ENCODE data around the gene UQCRH.

UQCRH gene

DNA sequence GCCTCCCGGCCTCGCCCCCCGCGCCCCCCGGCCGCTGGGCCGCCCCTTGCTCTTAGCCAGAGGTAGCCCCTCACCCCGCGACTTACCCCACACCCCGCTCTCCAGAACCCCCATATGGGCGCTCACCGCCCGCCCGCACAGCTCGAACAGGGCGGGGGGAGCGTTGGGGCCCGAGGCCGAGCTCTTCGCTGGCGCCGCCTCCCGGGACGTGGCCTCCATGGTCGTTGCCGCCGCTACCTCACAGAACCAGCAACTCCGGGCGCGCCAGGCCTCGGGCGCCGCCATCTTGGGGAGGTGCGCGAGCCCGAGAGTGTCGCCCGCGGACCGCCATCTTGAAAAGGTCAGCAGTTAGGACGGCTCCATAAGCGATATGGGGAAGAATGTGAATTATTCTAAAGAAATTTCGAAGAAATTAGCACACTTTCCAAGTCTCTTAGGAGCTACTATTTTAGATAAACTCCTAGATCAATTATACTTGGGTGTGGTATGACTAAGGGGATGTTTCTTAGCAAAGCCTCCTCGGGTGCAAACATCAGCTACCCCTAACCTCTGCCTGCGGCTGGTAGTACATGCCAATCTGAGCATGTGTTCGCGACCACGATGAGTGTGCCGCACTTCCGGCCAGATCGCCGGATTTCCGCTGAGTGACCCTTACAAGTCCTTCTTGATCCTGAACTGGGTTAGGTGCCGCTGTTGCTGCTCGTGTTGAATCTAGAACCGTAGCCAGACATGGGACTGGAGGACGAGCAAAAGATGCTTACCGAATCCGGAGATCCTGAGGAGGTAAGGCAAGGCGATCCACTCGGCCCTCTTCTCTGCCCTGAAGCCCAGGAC is at the start of gene UQCRH, which contains the start of gene LRRC41:
UQCRH (plus strand) TSS at position 661 of the 834 bp plus-strand sequence; CDS start at position 730, 69 bp downstream.
LRRC41 (minus strand) TSS at position 579 of the 834 bp plus-strand sequence; CDS start at position 285, 294 bp downstream.
- H3K4me1 ChIP-seq (ENCODE audit: control insufficient read depth, insufficient read depth, low read length): peaks cover 16% of the 10 kb centered on the region
- H3K9ac ChIP-seq (ENCODE audit: low read length): peak within 1 kb of the TSS; percentile 99
- peak within 1 kb of the TSS; percentile 44 for H3K4me3 ChIP-seq (ENCODE audit: low read length)
- H3K36me3 ChIP-seq (ENCODE audit: control insufficient read depth, insufficient read depth, low read length): no peaks in the 10 kb centered on the region
- no peaks in the 10 kb centered on the region for H3K9me3 ChIP-seq (ENCODE audit: control insufficient read depth, low read length)
- no peaks in the 10 kb centered on the region for H3K27me3 ChIP-seq (ENCODE audit: control insufficient read depth, insufficient read depth, low read length)

DNA sequence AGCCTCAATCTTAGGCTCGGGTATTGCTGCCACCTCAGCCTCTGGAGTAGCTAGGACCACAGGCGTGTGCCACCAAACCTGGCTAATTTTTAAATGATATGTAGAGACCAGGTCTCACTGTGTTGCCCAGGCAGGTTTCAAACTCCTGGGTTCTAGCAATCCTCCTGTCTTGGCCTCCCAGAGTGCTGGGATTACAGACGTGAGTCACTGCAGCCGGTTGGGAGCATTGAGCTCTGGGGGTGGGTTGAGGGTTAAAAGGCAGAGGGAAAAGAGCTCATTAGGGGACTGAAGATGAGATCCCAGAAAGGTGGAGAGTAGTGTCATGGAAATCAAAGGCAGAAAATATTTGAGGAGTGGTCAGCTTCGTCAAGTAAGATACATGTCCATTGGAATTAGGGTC is 48.8 kb upstream of the UQCRH start:
- Histone ChIP-seq H3K9me3 (ENCODE audit: control insufficient read depth, low read length) (no peaks in the 10 kb centered on the region), H3K4me1 (ENCODE audit: control insufficient read depth, insufficient read depth, low read length) (no peaks in the 10 kb centered on the region), H3K9ac (ENCODE audit: low read length) (no peak overlapping the region), H3K27me3 (ENCODE audit: control insufficient read depth, insufficient read depth, low read length) (no peaks in the 10 kb centered on the region), H3K4me3 (ENCODE audit: low read length) (no peak overlapping the region), H3K36me3 (ENCODE audit: control insufficient read depth, insufficient read depth, low read length) (no peaks in the 10 kb centered on the region)

DNA sequence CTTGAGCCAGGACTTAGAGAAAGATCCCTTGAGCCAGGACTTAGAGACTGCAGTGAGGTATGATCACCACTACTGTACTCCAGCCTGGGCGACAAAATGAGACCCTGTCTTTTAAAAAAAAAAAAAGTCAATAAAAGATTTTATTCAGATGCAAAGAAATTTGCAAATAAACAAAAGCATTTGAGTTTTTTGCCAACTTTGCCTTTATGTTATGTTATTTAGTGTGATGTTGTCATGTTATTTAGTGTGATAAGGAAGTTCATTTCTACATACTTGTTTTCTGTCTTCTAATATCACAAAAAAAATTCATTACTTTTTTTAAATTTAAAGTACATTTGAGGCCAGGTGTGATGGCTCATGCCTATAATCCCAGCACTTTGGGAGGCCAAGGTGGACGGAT is 47.0 kb upstream of the UQCRH start:
- H3K9ac ChIP-seq (ENCODE audit: low read length): no peak overlapping the region
- H3K9me3 ChIP-seq (ENCODE audit: control insufficient read depth, low read length): no peaks in the 10 kb centered on the region
- H3K4me3 ChIP-seq (ENCODE audit: low read length): no peak overlapping the region
- H3K36me3 ChIP-seq (ENCODE audit: control insufficient read depth, insufficient read depth, low read length): no peaks in the 10 kb centered on the region
- H3K4me1 ChIP-seq (ENCODE audit: control insufficient read depth, insufficient read depth, low read length): no peaks in the 10 kb centered on the region
- H3K27me3 ChIP-seq (ENCODE audit: control insufficient read depth, insufficient read depth, low read length): no peaks in the 10 kb centered on the region

DNA sequence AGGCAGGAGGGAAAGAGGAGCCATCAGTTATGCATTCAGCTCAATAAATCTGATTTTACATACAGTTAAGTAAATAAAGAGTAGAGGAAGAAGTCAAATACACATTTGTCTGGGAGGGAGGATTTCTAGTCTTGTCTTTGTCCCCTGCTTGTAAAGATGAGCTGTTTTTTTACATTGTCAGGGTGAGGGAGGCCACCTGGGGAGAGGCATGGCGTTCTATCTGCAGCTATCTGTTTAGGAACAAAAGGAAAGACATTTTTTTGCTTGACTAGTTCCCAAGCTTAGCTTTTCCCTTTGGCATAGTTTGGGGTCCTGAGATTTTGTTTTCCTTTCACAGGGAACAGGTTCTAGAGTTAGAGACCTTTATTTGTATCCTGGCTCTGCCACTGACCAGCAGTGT is 41.0 kb upstream of the UQCRH start:
- H3K36me3 ChIP-seq (ENCODE audit: control insufficient read depth, insufficient read depth, low read length): no peaks in the 10 kb centered on the region
- H3K27me3 ChIP-seq (ENCODE audit: control insufficient read depth, insufficient read depth, low read length): no peaks in the 10 kb centered on the region
- no peaks in the 10 kb centered on the region for H3K4me1 ChIP-seq (ENCODE audit: control insufficient read depth, insufficient read depth, low read length)
- no peak overlapping the region for H3K9ac ChIP-seq (ENCODE audit: low read length)
- H3K4me3 ChIP-seq (ENCODE audit: low read length): no peak overlapping the region
- no peaks in the 10 kb centered on the region for H3K9me3 ChIP-seq (ENCODE audit: control insufficient read depth, low read length)

DNA sequence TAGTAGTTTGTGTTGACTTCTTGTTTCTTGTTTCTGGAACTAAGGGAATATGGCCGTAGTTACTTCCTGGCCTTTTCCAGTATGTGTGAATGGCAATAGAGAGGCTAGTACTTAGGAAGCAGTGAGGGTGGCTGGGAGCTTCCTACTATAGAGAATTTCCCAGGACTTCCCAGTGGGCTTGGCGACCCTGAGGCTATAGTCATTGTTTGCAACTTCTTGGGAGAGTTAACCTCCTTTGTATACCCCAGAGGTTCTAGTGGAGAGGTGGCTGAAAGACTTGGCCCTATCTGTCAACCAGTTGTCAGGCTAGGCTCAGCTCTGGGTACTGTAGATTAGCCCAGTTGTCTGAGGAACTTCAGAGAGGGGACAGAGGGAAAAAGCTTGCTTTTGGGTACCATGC is 40.4 kb upstream of the UQCRH start:
- no peak overlapping the region for H3K9ac ChIP-seq (ENCODE audit: low read length)
- no peak overlapping the region for H3K4me3 ChIP-seq (ENCODE audit: low read length)
- no peaks in the 10 kb centered on the region for H3K9me3 ChIP-seq (ENCODE audit: control insufficient read depth, low read length)
- H3K4me1 ChIP-seq (ENCODE audit: control insufficient read depth, insufficient read depth, low read length): no peaks in the 10 kb centered on the region
- no peaks in the 10 kb centered on the region for H3K36me3 ChIP-seq (ENCODE audit: control insufficient read depth, insufficient read depth, low read length)
- H3K27me3 ChIP-seq (ENCODE audit: control insufficient read depth, insufficient read depth, low read length): no peaks in the 10 kb centered on the region

DNA sequence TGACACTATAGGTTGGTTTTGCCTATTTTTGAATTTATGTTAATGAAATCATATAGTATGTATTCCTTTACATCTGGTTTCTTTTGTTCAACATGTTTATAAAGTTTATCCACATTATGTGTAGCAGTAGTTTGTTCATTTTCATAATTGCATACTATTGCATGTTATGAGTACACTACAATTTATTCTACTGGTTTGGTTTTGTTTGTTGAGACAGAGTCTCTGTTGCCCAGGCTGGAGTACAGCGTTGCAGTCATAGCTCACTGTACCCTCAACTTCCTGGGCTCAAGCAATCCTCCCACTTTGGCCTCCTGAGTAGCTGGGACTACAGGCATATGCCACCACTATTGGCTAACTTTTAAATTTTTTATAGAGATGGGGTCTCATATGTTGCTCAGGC is 34.9 kb upstream of the UQCRH start:
- Histone ChIP-seq H3K4me3 (ENCODE audit: low read length) (no peak overlapping the region), H3K9ac (ENCODE audit: low read length) (no peak overlapping the region), H3K4me1 (ENCODE audit: control insufficient read depth, insufficient read depth, low read length) (no peaks in the 10 kb centered on the region), H3K36me3 (ENCODE audit: control insufficient read depth, insufficient read depth, low read length) (no peaks in the 10 kb centered on the region), H3K27me3 (ENCODE audit: control insufficient read depth, insufficient read depth, low read length) (no peaks in the 10 kb centered on the region), H3K9me3 (ENCODE audit: control insufficient read depth, low read length) (no peaks in the 10 kb centered on the region)

DNA sequence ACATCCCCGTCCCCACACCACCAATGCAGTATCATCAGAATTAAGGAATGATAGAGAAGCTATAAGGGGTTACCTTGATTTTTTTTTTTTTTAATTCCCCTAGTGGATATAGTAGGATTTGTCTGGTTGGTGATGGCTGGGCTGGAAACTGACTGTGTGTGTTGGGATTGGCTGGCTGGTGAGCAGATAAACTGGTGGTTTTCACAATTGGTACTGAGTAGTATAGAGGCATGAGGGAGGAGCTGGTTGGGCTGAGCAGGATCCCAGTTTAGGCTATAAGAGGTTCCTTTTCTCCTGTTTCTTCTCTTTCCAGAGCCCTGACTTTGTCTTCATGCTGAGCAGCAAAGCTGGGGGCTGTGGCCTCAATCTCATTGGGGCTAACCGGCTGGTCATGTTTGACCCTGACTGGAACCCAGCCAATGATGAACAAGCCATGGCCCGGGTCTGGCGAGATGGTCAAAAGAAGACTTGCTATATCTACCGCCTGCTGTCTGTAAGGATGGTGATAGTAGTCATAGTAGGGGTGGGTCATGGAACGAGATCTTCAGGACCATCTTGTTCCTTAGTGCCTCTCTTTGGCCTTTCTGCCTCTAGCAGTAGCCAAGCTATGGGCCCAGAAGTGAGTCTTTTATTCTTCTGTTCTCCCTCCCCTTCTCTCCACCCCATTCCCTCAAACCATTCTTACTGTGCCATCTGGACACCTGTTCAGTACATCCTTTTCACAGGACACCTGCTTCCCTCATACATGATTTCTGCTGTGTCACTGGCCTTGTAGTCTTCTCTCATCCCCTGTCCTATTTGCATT is 29.1 kb upstream of the UQCRH start:
- no peaks in the 10 kb centered on the region for H3K36me3 ChIP-seq (ENCODE audit: control insufficient read depth, insufficient read depth, low read length)
- H3K9me3 ChIP-seq (ENCODE audit: control insufficient read depth, low read length): no peaks in the 10 kb centered on the region
- no peaks in the 10 kb centered on the region for H3K27me3 ChIP-seq (ENCODE audit: control insufficient read depth, insufficient read depth, low read length)
- no peak overlapping the region for H3K9ac ChIP-seq (ENCODE audit: low read length)
- H3K4me3 ChIP-seq (ENCODE audit: low read length): no peak overlapping the region
- no peaks in the 10 kb centered on the region for H3K4me1 ChIP-seq (ENCODE audit: control insufficient read depth, insufficient read depth, low read length)

DNA sequence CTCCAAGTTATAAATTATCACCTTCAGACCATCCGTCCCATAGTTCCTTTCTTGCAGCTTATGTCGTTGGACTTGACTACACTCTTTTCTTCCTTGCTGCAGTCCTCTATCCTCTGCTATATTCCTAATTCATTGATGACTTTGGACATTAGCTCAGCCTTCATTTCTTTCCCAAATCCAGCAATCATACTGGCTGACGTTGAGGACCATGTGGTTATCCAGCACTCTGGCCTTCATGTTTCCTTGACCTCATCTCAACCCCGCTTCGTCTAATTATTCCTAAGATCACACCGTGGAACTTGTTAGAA is 28.5 kb upstream of the UQCRH start:
- Histone ChIP-seq H3K9ac (ENCODE audit: low read length) (no peak overlapping the region), H3K4me1 (ENCODE audit: control insufficient read depth, insufficient read depth, low read length) (no peaks in the 10 kb centered on the region), H3K27me3 (ENCODE audit: control insufficient read depth, insufficient read depth, low read length) (no peaks in the 10 kb centered on the region), H3K36me3 (ENCODE audit: control insufficient read depth, insufficient read depth, low read length) (no peaks in the 10 kb centered on the region), H3K4me3 (ENCODE audit: low read length) (no peak overlapping the region), H3K9me3 (ENCODE audit: control insufficient read depth, low read length) (no peaks in the 10 kb centered on the region)

DNA sequence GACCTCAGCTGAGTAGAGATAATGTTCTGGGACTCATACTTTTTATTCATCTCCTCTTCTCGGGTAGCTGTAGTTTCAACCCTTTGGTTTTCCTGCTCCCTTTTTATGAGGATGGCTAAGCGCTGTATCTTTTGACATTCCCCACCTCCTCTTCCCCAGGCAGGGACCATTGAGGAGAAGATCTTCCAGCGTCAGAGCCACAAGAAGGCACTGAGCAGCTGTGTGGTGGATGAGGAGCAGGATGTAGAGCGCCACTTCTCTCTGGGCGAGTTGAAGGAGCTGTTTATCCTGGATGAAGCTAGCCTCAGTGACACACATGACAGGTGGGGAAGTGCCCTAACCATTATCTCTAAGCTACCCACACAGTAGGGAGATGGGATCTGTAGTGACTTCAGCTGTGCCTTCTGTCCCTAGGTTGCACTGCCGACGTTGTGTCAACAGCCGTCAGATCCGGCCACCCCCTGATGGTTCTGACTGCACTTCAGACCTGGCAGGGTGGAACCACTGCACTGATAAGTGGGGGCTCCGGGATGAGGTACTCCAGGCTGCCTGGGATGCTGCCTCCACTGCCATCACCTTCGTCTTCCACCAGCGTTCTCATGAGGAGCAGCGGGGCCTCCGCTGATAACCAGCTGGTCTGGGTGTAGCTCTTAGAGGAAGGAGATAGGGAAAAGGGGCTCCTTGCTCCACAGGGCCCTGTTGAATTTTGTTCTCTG is 25.7 kb upstream of the UQCRH start:
- H3K9ac ChIP-seq (ENCODE audit: low read length): no peak overlapping the region
- H3K4me3 ChIP-seq (ENCODE audit: low read length): no peak overlapping the region
- H3K4me1 ChIP-seq (ENCODE audit: control insufficient read depth, insufficient read depth, low read length): no peaks in the 10 kb centered on the region
- no peaks in the 10 kb centered on the region for H3K9me3 ChIP-seq (ENCODE audit: control insufficient read depth, low read length)
- peaks cover 5% of the 10 kb centered on the region for H3K36me3 ChIP-seq (ENCODE audit: control insufficient read depth, insufficient read depth, low read length)
- no peaks in the 10 kb centered on the region for H3K27me3 ChIP-seq (ENCODE audit: control insufficient read depth, insufficient read depth, low read length)

DNA sequence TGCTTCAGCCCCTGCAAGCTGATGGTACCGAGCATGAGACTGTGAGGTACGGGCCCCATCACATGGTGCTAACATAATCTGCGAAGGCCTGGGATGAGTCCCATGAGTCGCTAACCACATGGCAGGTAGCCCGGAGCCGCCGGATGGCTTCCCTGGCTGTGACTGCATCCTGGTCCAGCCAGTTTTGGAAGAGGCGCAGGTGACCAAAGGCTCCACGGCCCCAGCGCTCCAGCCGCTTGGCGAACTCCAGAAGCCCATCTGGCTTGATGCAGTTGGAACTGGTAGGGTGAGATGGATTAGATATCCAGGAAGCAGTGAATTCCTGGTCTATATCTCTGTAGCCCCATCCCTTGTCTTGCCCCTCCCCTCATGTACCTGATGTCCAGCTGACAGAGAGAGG is 24.7 kb upstream of the UQCRH start:
- Histone ChIP-seq H3K9ac (ENCODE audit: low read length) (no peak overlapping the region), H3K4me1 (ENCODE audit: control insufficient read depth, insufficient read depth, low read length) (no peaks in the 10 kb centered on the region), H3K36me3 (ENCODE audit: control insufficient read depth, insufficient read depth, low read length) (peaks cover 5% of the 10 kb centered on the region), H3K27me3 (ENCODE audit: control insufficient read depth, insufficient read depth, low read length) (no peaks in the 10 kb centered on the region), H3K4me3 (ENCODE audit: low read length) (no peak overlapping the region), H3K9me3 (ENCODE audit: control insufficient read depth, low read length) (no peaks in the 10 kb centered on the region)

DNA sequence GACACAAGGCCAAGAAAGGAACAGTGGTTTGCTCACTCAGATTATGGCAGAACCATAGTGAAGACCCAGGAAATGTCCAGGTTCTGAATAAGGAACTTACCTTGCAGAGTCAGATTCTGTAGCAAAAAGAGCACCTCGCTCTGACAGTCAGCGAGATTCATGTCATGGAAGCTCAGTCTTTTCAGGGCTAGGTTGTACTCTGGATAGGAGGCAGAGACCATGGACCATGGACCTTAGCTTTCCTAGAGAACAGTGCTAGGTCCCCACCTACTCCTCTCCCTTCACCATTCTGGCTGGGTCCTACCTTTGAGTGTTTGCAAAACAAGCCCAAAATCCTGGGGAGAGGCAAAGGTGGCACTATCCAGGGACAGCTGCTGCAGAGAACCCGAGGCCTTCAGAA is 23.4 kb upstream of the UQCRH start:
- Histone ChIP-seq H3K4me3 (ENCODE audit: low read length) (no peak overlapping the region), H3K36me3 (ENCODE audit: control insufficient read depth, insufficient read depth, low read length) (peaks cover 5% of the 10 kb centered on the region)

DNA sequence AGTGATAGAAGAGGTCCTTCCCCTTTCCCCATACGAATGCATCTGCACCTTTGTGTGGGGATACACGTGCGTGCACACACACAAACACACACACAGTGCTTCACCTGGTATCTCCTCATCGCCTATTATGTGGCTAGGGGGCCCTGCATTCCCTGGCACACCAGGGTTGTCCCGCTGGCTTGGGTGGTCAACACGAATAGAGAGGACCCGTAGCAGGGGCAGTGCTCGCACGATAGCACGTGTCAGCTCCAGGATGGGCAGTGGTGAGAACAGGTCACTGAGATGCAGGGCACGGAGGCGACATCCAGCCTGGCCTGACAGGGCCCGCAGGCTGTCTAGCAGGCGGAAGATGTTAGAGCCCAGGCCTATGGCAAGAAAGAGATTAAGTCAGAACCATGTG is 22.5 kb upstream of the UQCRH start:
- no peak overlapping the region for H3K4me3 ChIP-seq (ENCODE audit: low read length)
- H3K4me1 ChIP-seq (ENCODE audit: control insufficient read depth, insufficient read depth, low read length): no peaks in the 10 kb centered on the region
- H3K9ac ChIP-seq (ENCODE audit: low read length): no peak overlapping the region
- H3K27me3 ChIP-seq (ENCODE audit: control insufficient read depth, insufficient read depth, low read length): no peaks in the 10 kb centered on the region
- no peaks in the 10 kb centered on the region for H3K9me3 ChIP-seq (ENCODE audit: control insufficient read depth, low read length)
- H3K36me3 ChIP-seq (ENCODE audit: control insufficient read depth, insufficient read depth, low read length): peaks cover 5% of the 10 kb centered on the region

More for the DNA sequence above, 23.4 kb upstream of the UQCRH start:
- H3K9ac ChIP-seq (ENCODE audit: low read length): no peak overlapping the region
- H3K9me3 ChIP-seq (ENCODE audit: control insufficient read depth, low read length): no peaks in the 10 kb centered on the region
- no peaks in the 10 kb centered on the region for H3K27me3 ChIP-seq (ENCODE audit: control insufficient read depth, insufficient read depth, low read length)
- H3K4me1 ChIP-seq (ENCODE audit: control insufficient read depth, insufficient read depth, low read length): no peaks in the 10 kb centered on the region

Data from mucosa of stomach (tissue), 1 donor.